ENCODE results near the gene SPCS3. TPM values are rescaled to one million over a fixed set of nuclear protein-coding genes. Genes with fewer than 3 reads are reported as not detected.

The SPCS3 gene
- total and polyA plus RNA-seq, 2 of the 13 experiments (the other 11 are each of a cell fraction or from before 2014, with no cell fraction given) = 26.3 to 57.0 TPM

DNA sequence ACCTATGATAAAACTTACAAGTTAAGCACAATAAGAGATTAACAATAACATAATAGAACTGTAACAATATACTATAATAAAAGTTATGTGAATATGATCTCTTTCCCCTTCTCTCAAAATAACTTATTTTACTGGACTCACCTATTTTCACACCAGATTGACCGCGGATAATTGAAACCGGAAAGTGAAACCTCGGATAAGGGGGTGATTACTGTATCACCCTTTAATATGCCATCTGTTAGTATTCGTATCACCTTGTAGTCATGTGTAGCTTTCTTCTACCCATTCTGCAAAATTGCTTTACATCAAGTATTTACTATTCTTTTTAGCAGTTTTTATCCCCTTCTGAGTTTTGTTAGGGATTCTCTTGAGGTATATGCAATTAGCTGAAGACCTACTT is 1.8 kb downstream of the SPCS3 start:
- H3K9me3 ChIP-seq (ENCODE audit: low read length) = no peaks in the 10 kb centered on the region
- ChIA-PET CTCF (ENCODE audit: low intra/inter-chr PET ratio, low total read pairs) (no interaction called here), POLR2A (no interaction called here)
- no TSS peak for BruUV-seq (replicated peaks)
- in situ Hi-C loops (cut with HindIII; ENCODE audit: extremely low pct_ligation_motif_present, low pct_unique_long_range_greater_than_20kb) = no loop called here
- H3K9ac ChIP-seq (ENCODE audit: insufficient read depth, low read depth, low read length) = peak overlapping the region; percentile 90
- peaks cover 57% of the 10 kb centered on the region for H3K79me2 ChIP-seq (ENCODE audit: insufficient read depth, low read length)
- 47% methylated on average over 5 of the region's 5 CpGs for WGBS (ENCODE audit: low lambda C conversion rate)
- no peak for FAIRE-seq
- no peak overlapping the region for H2AFZ ChIP-seq (ENCODE audit: low read length)
- peaks cover 2% of the 10 kb centered on the region; the same call in 1 of the 2 replicates for H4K20me1 ChIP-seq (ENCODE audit: insufficient read depth, low read length)
- peaks cover 34% of the 10 kb centered on the region for H3K4me1 ChIP-seq (ENCODE audit: insufficient read depth, low read length)
- intact Hi-C loops (cut with micrococcal nuclease; ENCODE audit: unreplicated experiment) = loop anchor here (5.0 kb wide), 1 partner anchor 124 kb away; the partner anchor contains the start of gene SPATA4
- no peak overlapping the region for H3K27ac ChIP-seq (ENCODE audit: extremely low read length, insufficient read depth, low read length)
- peak overlapping the region; percentile 90 for H3K4me2 ChIP-seq (ENCODE audit: low read depth, low read length)
- no peak for DNase-seq (ENCODE audit: low spot score)
- no peak for ATAC-seq
- TF ChIP-seq GABPA (IDR thresholded peaks at IDR 0.05; ENCODE audit: low read depth, low read length) = no peak
- peak; percentile 58 for TF ChIP-seq GABPA (CRISPR knock-in tag; IDR thresholded peaks at IDR 0.05; ENCODE audit: low read depth)
- no peak for TF ChIP-seq ZNF441 (CRISPR knock-in tag; IDR thresholded peaks at IDR 0.05; ENCODE audit: borderline replicate concordance)
- no peaks in the 10 kb centered on the region for H3K36me3 ChIP-seq (replicated peaks in 1 of 2; ENCODE audit: control insufficient read depth in 1 of 2, insufficient read depth in 2 of 2, low read length in 2 of 2)
- H3K27me3 ChIP-seq (ENCODE audit: control insufficient read depth in 1 of 2, insufficient read depth in 2 of 2, low read length in 2 of 2) = no peaks in the 10 kb centered on the region; a peak in 1 of 5 replicates
- peak overlapping the region; percentile 85 to 98 (median 96); a peak in 5 of 6 replicates for H3K4me3 ChIP-seq (replicated peaks in 1 of 3; ENCODE audit: insufficient read depth in 1 of 3, low read depth in 2 of 3, low read length in 3 of 3)

DNA sequence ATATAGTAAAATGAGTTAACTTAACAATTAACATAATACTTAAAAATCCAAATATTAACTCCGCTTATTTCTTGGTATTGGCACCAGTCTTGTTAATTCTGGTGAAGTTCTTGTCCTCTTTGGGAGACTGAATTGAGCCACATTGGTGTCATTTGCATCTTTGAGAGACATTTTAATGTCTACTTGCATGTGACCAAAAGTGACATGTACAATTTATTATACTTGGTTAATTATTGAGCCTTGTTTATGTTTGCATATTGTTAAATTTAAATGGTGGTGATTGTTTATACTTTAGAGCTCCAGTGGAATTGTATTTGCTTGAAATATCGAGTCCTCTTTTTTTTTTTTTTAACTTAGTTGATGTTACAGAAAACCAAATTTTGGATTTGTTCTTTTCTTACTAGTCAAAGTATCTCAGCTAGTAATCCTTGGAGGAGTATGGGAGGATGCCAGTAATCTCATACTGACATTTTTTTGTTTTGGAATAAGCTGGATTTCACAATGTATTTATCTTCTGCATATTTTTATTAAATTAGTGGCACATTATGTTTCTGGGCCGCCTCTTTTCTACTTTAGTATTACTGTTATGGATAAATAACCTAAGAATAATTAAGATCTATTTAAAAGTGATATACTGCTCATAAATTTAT is 3.9 kb downstream of the SPCS3 start:
- no peak overlapping the region for H3K4me3 ChIP-seq (replicated peaks in 1 of 3; ENCODE audit: insufficient read depth in 1 of 3, low read depth in 2 of 3, low read length in 3 of 3)
- peaks cover 32% of the 10 kb centered on the region for H3K4me1 ChIP-seq (ENCODE audit: insufficient read depth, low read length)
- no peaks in the 10 kb centered on the region for H3K9me3 ChIP-seq (ENCODE audit: low read length)
- H3K27ac ChIP-seq (ENCODE audit: extremely low read length, insufficient read depth, low read length) = no peak overlapping the region
- ChIA-PET CTCF (ENCODE audit: low intra/inter-chr PET ratio, low total read pairs) (no interaction called here), POLR2A (no interaction called here)
- in situ Hi-C loops (cut with HindIII; ENCODE audit: extremely low pct_ligation_motif_present, low pct_unique_long_range_greater_than_20kb) (no loop called here), intact Hi-C loops (cut with micrococcal nuclease; ENCODE audit: unreplicated experiment) (loop anchor here (5.0 kb wide), 1 partner anchor 126 kb away; the partner anchor contains the start of gene SPATA4)
- no peak overlapping the region for H2AFZ ChIP-seq (ENCODE audit: low read length)
- 0 out of 5 replicates have a peak, but pooled peaks cover 0 to 2% of the 10 kb centered on the region in 2 experiments for H3K36me3 ChIP-seq (replicated peaks in 1 of 2; ENCODE audit: control insufficient read depth in 1 of 2, insufficient read depth in 2 of 2, low read length in 2 of 2)
- no peak overlapping the region for H3K9ac ChIP-seq (ENCODE audit: insufficient read depth, low read depth, low read length)
- 96% methylated on average over 3 of the region's 3 CpGs for WGBS (ENCODE audit: low lambda C conversion rate)
- TF ChIP-seq SMARCC2 (IDR thresholded peaks at IDR 0.05) (no peak), RBAK (CRISPR knock-in tag; IDR thresholded peaks at IDR 0.05) (no peak), SETDB1 (CRISPR knock-in tag; IDR thresholded peaks at IDR 0.05; ENCODE audit: borderline replicate concordance) (no peak), ZSCAN21 (CRISPR knock-in tag; IDR thresholded peaks at IDR 0.05; ENCODE audit: borderline replicate concordance) (no peak), ZNF256 (CRISPR knock-in tag; conservative IDR thresholded peaks at IDR 0.05) (no peak), CHCHD3 (CRISPR knock-in tag; IDR thresholded peaks at IDR 0.05) (no peak), PAWR (CRISPR knock-in tag; IDR thresholded peaks at IDR 0.05; ENCODE audit: borderline replicate concordance) (no peak), ZNF101 (CRISPR knock-in tag; IDR thresholded peaks at IDR 0.05; ENCODE audit: borderline replicate concordance, low read depth) (no peak), RFX5 (IDR thresholded peaks at IDR 0.05; ENCODE audit: low read depth, low read length) (no peak), NR1H2 (CRISPR knock-in tag; IDR thresholded peaks at IDR 0.05; ENCODE audit: borderline replicate concordance, low read depth) (no peak), CCAR2 (optimal IDR thresholded peaks at IDR 0.05; ENCODE audit: low read depth, low read length) (no peak), HNRNPUL1 (IDR thresholded peaks at IDR 0.05; ENCODE audit: low read depth, low read length) (no peak), POLR2G (IDR thresholded peaks at IDR 0.05; ENCODE audit: low read depth, low read length) (no peak)
- TF ChIP-seq, protein P1, sequence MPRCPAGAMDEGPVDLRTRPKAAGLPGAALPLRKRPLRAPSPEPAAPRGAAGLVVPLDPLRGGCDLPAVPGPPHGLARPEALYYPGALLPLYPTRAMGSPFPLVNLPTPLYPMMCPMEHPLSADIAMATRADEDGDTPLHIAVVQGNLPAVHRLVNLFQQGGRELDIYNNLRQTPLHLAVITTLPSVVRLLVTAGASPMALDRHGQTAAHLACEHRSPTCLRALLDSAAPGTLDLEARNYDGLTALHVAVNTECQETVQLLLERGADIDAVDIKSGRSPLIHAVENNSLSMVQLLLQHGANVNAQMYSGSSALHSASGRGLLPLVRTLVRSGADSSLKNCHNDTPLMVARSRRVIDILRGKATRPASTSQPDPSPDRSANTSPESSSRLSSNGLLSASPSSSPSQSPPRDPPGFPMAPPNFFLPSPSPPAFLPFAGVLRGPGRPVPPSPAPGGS (CRISPR knock-in tag; IDR thresholded peaks at IDR 0.05) = no peak
- H3K4me2 ChIP-seq (ENCODE audit: low read depth, low read length) = peak overlapping the region; percentile 29; the same call in 1 of the 2 replicates
- H4K20me1 ChIP-seq (ENCODE audit: insufficient read depth, low read length) = peaks cover 2% of the 10 kb centered on the region; the same call in 1 of the 2 replicates
- no peak for FAIRE-seq
- ATAC-seq = no peak
- no peaks in the 10 kb centered on the region; a peak in 1 of 5 replicates for H3K27me3 ChIP-seq (ENCODE audit: control insufficient read depth in 1 of 2, insufficient read depth in 2 of 2, low read length in 2 of 2)
- no TSS peak for BruUV-seq (replicated peaks)
- H3K79me2 ChIP-seq (ENCODE audit: insufficient read depth, low read length) = peaks cover 64% of the 10 kb centered on the region
- DNase-seq (ENCODE audit: low spot score) = no peak

Measured in HepG2 (cell line).